SK-N-MC (cell line): ENCODE results near the gene GGT6.

Experiments used
- DNase-seq: peaks from one replicate; pipeline ENCODE4 v3.0.0-alpha.2; 2011; ENCODE audit warnings: low read depth, low spot score
- H3K27ac ChIP-seq: fragments of 200-600 bp; sonication (generic); 2 replicates; pipeline ENCODE4 v1.5.1; 2016; ENCODE audit warnings: mixed run types
- H3K36me3 ChIP-seq: fragments of 200-600 bp; sonication (generic); 2 replicates; pipeline ENCODE4 v1.6.1; 2017; ENCODE audit warnings: antibody characterized with exemption, low read length, mixed read lengths; ENCODE audit not compliant: insufficient read depth
- H3K4me3 ChIP-seq: fragments of 200-600 bp; sonication (generic); 2 replicates; pipeline ENCODE4 v1.5.1; 2016
- H3K9ac ChIP-seq: fragments of 200-600 bp; sonication (generic); 2 replicates; pipeline ENCODE4 v1.8.0; 2017; ENCODE audit warnings: mixed run types, mixed read lengths; ENCODE audit not compliant: insufficient read length
- H3K9me3 ChIP-seq: fragments of 200-600 bp; sonication (generic); 2 replicates; pipeline ENCODE4 v1.6.1; 2017; ENCODE audit warnings: low read depth, mild to moderate bottlenecking, antibody characterized with exemption, low read length, moderate library complexity, mixed read lengths
- EZH2 ChIP-seq: fragments of 200-600 bp; sonication (generic); IDR thresholded peaks from one replicate; pipeline ENCODE4 v1.6.1; 2017; ENCODE audit warnings: antibody characterized with exemption
- FOXP2 ChIP-seq: optimal IDR thresholded peaks from 2 replicates; pipeline ENCODE3; 2011; ENCODE audit warnings: mild to moderate bottlenecking, moderate library complexity; ENCODE audit not compliant: insufficient read depth; ENCODE audit errors: extremely low read length, control extremely low read depth
- POLR2AphosphoS5 ChIP-seq: IDR thresholded peaks from 2 replicates; pipeline ENCODE4 v1.6.1; 2012; ENCODE audit warnings: mild to moderate bottlenecking, low read depth, low read length, borderline replicate concordance

GGT6 gene

DNA sequence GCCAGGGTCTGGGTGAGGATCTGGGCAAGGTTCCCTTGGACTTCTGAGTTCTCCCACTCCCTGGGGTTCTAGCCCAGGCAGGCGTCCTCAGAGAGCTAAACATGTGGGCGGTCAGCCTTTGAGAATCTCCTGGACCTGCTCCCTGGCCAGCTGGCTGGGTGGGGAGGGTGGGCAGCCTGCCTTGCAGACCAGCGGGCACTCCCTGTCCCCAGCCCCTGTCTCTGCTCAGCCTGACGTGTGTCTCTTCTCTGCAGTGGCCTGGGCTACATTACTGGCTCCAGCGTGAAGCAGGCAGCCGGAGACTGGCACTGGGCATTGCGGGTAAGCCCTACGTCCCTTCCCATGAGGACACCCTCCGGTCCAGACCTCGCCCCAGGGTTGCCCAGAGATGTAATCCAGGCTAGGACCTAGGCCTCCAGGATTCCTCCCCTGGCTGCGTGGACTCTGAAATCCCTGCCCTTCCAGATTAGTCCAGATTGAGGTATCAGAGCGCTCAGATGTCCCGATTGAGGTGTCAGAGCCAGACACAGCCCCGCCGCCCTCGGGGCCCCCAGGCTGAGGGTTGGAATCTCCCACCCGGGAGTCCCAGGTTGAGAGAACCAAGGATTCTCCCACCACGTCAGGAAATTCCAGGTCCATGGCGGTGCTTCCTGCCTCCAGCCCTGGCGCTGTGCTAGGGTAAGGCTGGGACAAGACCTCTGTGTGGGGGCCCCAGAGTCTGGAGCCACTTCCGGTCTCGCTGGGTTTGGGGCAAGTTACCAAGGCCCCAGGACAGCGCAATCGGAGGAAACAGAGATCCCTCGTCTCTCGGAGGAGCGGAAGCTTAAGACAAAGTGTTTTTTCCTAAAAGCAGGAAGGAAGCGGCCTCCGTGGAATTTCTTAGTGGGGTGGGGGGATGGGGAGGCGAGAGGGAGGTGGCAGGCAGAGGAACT lies 29.3 kb downstream of the GGT6 start:
- peak overlapping the region; percentile 60 for H3K9ac ChIP-seq

GRCh38 chr17:4529533-4530152 lies 30.7 kb downstream of the GGT6 start:
- Histone ChIP-seq H3K4me3 (no peak overlapping the region), H3K9ac (no peak overlapping the region), H3K27ac (no peak overlapping the region), H3K9me3 (no peaks in the 10 kb centered on the region), H3K36me3 (no peaks in the 10 kb centered on the region)
- DNase-seq: no peak
- TF ChIP-seq FOXP2 (no peak), EZH2 (no peak), POLR2AphosphoS5 (no peak)

More for the DNA sequence above, 29.3 kb downstream of the GGT6 start:
- no peak overlapping the region for H3K27ac ChIP-seq
- TF ChIP-seq POLR2AphosphoS5: no peak
- no peak for TF ChIP-seq EZH2
- no peak for TF ChIP-seq FOXP2
- H3K36me3 ChIP-seq: no peaks in the 10 kb centered on the region
- peak overlapping the region; percentile 66 for H3K4me3 ChIP-seq
- H3K9me3 ChIP-seq: no peaks in the 10 kb centered on the region
- no peak for DNase-seq

DNA sequence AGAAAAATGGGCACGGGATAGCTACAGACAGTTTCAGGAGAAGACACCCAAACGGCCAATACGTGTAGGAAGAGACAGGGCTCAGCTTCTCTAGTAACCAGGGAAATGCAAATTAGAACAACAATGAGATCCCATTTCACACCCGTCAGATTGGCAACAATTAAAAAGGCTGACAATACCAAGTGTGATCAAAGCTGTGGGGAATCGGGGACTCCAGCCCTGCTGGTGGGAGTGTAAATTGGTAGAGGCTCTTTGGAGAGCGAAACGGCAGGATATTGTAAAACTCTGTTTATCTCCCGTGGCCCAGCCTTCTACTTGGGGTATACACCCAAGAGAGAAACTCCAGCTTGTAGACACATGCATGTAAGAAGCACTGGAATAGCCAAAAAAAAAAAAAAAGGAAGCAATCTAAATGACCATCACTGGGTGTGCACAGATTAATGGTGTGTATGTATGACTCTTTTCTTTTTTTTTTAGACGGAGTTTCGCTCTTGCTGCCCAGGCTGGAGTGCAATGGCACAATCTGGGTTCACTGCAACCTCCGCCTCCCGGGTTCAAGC lies 32.7 kb downstream of the GGT6 start:
- no peaks in the 10 kb centered on the region for H3K36me3 ChIP-seq
- H3K27ac ChIP-seq: no peak overlapping the region
- H3K9me3 ChIP-seq: no peaks in the 10 kb centered on the region
- H3K9ac ChIP-seq: no peak overlapping the region
- TF ChIP-seq FOXP2: no peak
- no peak for TF ChIP-seq POLR2AphosphoS5
- TF ChIP-seq EZH2: no peak
- DNase-seq: no peak
- no peak overlapping the region for H3K4me3 ChIP-seq

GRCh38 chr17:4527134-4527533 lies 33.2 kb downstream of the GGT6 start:
- no peaks in the 10 kb centered on the region for H3K36me3 ChIP-seq
- DNase-seq: no peak
- H3K4me3 ChIP-seq: no peak overlapping the region
- no peak overlapping the region for H3K9ac ChIP-seq
- H3K27ac ChIP-seq: no peak overlapping the region
- TF ChIP-seq POLR2AphosphoS5: no peak
- TF ChIP-seq FOXP2: no peak
- TF ChIP-seq EZH2: no peak
- no peaks in the 10 kb centered on the region for H3K9me3 ChIP-seq

GRCh38 chr17:4525691-4526397 lies 34.5 kb downstream of the GGT6 start:
- H3K9ac ChIP-seq: no peak overlapping the region
- no peak for TF ChIP-seq POLR2AphosphoS5
- TF ChIP-seq FOXP2: no peak
- no peak for TF ChIP-seq EZH2
- DNase-seq: no peak

GRCh38 chr17:4523946-4524345 lies 36.4 kb downstream of the GGT6 start:
- Histone ChIP-seq H3K4me3 (no peak overlapping the region), H3K27ac (no peak overlapping the region)

More at GRCh38 chr17:4525691-4526397, 34.5 kb downstream of the GGT6 start:
- H3K36me3 ChIP-seq: no peaks in the 10 kb centered on the region
- no peak overlapping the region for H3K4me3 ChIP-seq
- no peak overlapping the region for H3K27ac ChIP-seq
- no peaks in the 10 kb centered on the region for H3K9me3 ChIP-seq

GRCh38 chr17:4522661-4523060 lies 37.7 kb downstream of the GGT6 start:
- Histone ChIP-seq H3K36me3 (no peaks in the 10 kb centered on the region), H3K9me3 (no peaks in the 10 kb centered on the region), H3K4me3 (no peak overlapping the region), H3K9ac (no peak overlapping the region), H3K27ac (no peak overlapping the region)
- TF ChIP-seq FOXP2: no peak
- no peak for TF ChIP-seq EZH2
- no peak for TF ChIP-seq POLR2AphosphoS5
- DNase-seq: no peak

More at GRCh38 chr17:4523946-4524345, 36.4 kb downstream of the GGT6 start:
- no peak for DNase-seq
- H3K36me3 ChIP-seq: no peaks in the 10 kb centered on the region
- TF ChIP-seq FOXP2: no peak
- no peak for TF ChIP-seq EZH2
- no peak for TF ChIP-seq POLR2AphosphoS5
- H3K9ac ChIP-seq: no peak overlapping the region
- H3K9me3 ChIP-seq: no peaks in the 10 kb centered on the region
